VCaP (cell line): ENCODE results near the gene SERTAD2.
A peak's percentile ranks its signal among the peaks of the same experiment; 100 is the strongest.

Experiments used
- H3K27ac ChIP-seq: fragments of 450-650 bp; 2 replicates; pipeline ENCODE4 v1.5.1; 2017
- CTCF ChIP-seq: fragments of 450-650 bp; conservative IDR thresholded peaks from 2 replicates; pipeline ENCODE4 v1.5.1; 2017; ENCODE audit warnings: mild to moderate bottlenecking, moderate library complexity

The SERTAD2 gene

GRCh38 chr2:64652231-64653108 is 1.2 kb downstream of the SERTAD2 start:
- H3K27ac ChIP-seq = peak overlapping the region; percentile 95
- TF ChIP-seq CTCF = no peak

GRCh38 chr2:64651590-64651989 is 2.1 kb downstream of the SERTAD2 start:
- TF ChIP-seq CTCF = no peak
- peak overlapping the region; percentile 95 for H3K27ac ChIP-seq

- peak overlapping the region; percentile 72; the same call in 1 of the 2 replicates for H3K27ac ChIP-seq
- no peak for TF ChIP-seq CTCF
Observed at GRCh38 chr2:64650722-64651338, 2.9 kb downstream of the SERTAD2 start.

GRCh38 chr2:64650296-64650695 is 3.4 kb downstream of the SERTAD2 start:
- TF ChIP-seq CTCF = no peak
- H3K27ac ChIP-seq = peak overlapping the region; percentile 72

- peak overlapping the region; percentile 72 for H3K27ac ChIP-seq
- no peak for TF ChIP-seq CTCF
Observed at GRCh38 chr2:64649626-64650025, 4.1 kb downstream of the SERTAD2 start.

- TF ChIP-seq CTCF = no peak
- H3K27ac ChIP-seq = peak overlapping the region; percentile 72
Observed at GRCh38 chr2:64649013-64649484, 4.7 kb downstream of the SERTAD2 start.
